Ectodermal cell (in vitro differentiated cells): ENCODE results near the gene ADAM8.

Experiments used
- H3K27ac ChIP-seq: 2 replicates; pipeline ENCODE4 v1.7.0; 2013; ENCODE audit warnings: mild to moderate bottlenecking, low read depth, low read length; ENCODE audit not compliant: insufficient read depth, poor library complexity, severe bottlenecking
- H3K27me3 ChIP-seq: 2 replicates; pipeline ENCODE4 v1.7.0; 2013; ENCODE audit warnings: mild to moderate bottlenecking, low read length; ENCODE audit not compliant: insufficient read depth, control insufficient read depth, poor library complexity, severe bottlenecking
- H3K36me3 ChIP-seq: one replicate; pipeline ENCODE4 v1.7.0; 2013; ENCODE audit warnings: low read length; ENCODE audit not compliant: control insufficient read depth, insufficient read depth
- H3K4me1 ChIP-seq: one replicate; pipeline ENCODE4 v1.7.0; 2013; ENCODE audit warnings: low read length; ENCODE audit not compliant: control insufficient read depth, insufficient read depth
- H3K4me3 ChIP-seq: 2 replicates; pipeline ENCODE4 v1.7.0; 2013; ENCODE audit warnings: low read depth, low read length, control low read depth; ENCODE audit not compliant: insufficient read depth
- H3K9me3 ChIP-seq: 2 replicates; pipeline ENCODE4 v1.7.0; 2013; ENCODE audit warnings: mild to moderate bottlenecking, low read length, moderate library complexity; ENCODE audit not compliant: control insufficient read depth
- WGBS, 2 experiments: methylation state at CpG; one replicate each; pipeline ENCODE4 v1.1.7; 2013; ENCODE audit warnings: missing lambda C conversion rate in 2 of 2; 5-methylcytosine and 5-hydroxymethylcytosine counted together

ADAM8 gene

GRCh38 chr10:133275684-133276092 is 980 bp downstream of the ADAM8 start:
- Histone ChIP-seq H3K27me3 (peaks cover 20% of the 10 kb centered on the region), H3K9me3 (no peaks in the 10 kb centered on the region), H3K27ac (no peak overlapping the region), H3K4me1 (peaks cover 23% of the 10 kb centered on the region), H3K4me3 (no peak overlapping the region), H3K36me3 (no peaks in the 10 kb centered on the region)
- WGBS, 2 experiments = 59 to 61% methylated on average over 12 of the region's 12 CpGs

- 70 to 72% methylated on average over 26 of the region's 26 CpGs for WGBS, 2 experiments
- Histone ChIP-seq H3K4me3 (no peak overlapping the region), H3K27me3 (peaks cover 20% of the 10 kb centered on the region), H3K27ac (no peak overlapping the region), H3K9me3 (no peaks in the 10 kb centered on the region), H3K4me1 (peaks cover 23% of the 10 kb centered on the region), H3K36me3 (no peaks in the 10 kb centered on the region)
Measured at GRCh38 chr10:133274751-133275683, 1.7 kb downstream of the ADAM8 start.

- no peak overlapping the region for H3K4me3 ChIP-seq
- 93 to 94% methylated on average over 28 of the region's 28 CpGs for WGBS, 2 experiments
Measured at GRCh38 chr10:133273534-133274143, 3.0 kb downstream of the ADAM8 start.

GRCh38 chr10:133272964-133273420 is 3.7 kb downstream of the ADAM8 start:
- WGBS, 2 experiments = 94 to 95% methylated on average over 25 of the region's 25 CpGs
- peaks cover 23% of the 10 kb centered on the region for H3K4me1 ChIP-seq
- H3K27ac ChIP-seq = no peak overlapping the region
- H3K36me3 ChIP-seq = no peaks in the 10 kb centered on the region
- H3K4me3 ChIP-seq = no peak overlapping the region
- H3K9me3 ChIP-seq = no peaks in the 10 kb centered on the region
- peaks cover 20% of the 10 kb centered on the region for H3K27me3 ChIP-seq

More at GRCh38 chr10:133273534-133274143, 3.0 kb downstream of the ADAM8 start:
- H3K9me3 ChIP-seq = no peaks in the 10 kb centered on the region
- peaks cover 23% of the 10 kb centered on the region for H3K4me1 ChIP-seq
- H3K27me3 ChIP-seq = peaks cover 20% of the 10 kb centered on the region
- no peak overlapping the region for H3K27ac ChIP-seq
- H3K36me3 ChIP-seq = no peaks in the 10 kb centered on the region

GRCh38 chr10:133272301-133272963 is 4.2 kb downstream of the ADAM8 start:
- Histone ChIP-seq H3K36me3 (no peaks in the 10 kb centered on the region), H3K27ac (no peak overlapping the region)
- WGBS, 2 experiments = 86% methylated on average over 28 of the region's 29 CpGs

GRCh38 chr10:133271521-133272300 is 5.0 kb downstream of the ADAM8 start:
- WGBS, 2 experiments = 82 to 83% methylated on average over 35 of the region's 35 CpGs
- Histone ChIP-seq H3K4me1 (peaks cover 19% of the 10 kb centered on the region), H3K9me3 (no peaks in the 10 kb centered on the region), H3K27ac (no peak overlapping the region), H3K4me3 (no peak overlapping the region), H3K27me3 (peaks cover 18% of the 10 kb centered on the region), H3K36me3 (no peaks in the 10 kb centered on the region)

More at GRCh38 chr10:133272301-133272963, 4.2 kb downstream of the ADAM8 start:
- peaks cover 23% of the 10 kb centered on the region for H3K4me1 ChIP-seq
- no peak overlapping the region for H3K4me3 ChIP-seq
- H3K27me3 ChIP-seq = peaks cover 20% of the 10 kb centered on the region
- H3K9me3 ChIP-seq = no peaks in the 10 kb centered on the region

GRCh38 chr10:133270773-133271297 is 5.8 kb downstream of the ADAM8 start:
- H3K36me3 ChIP-seq = no peaks in the 10 kb centered on the region
- H3K9me3 ChIP-seq = no peaks in the 10 kb centered on the region
- H3K4me1 ChIP-seq = peaks cover 11% of the 10 kb centered on the region
- peaks cover 9% of the 10 kb centered on the region for H3K27me3 ChIP-seq
- H3K27ac ChIP-seq = no peak overlapping the region
- 93 to 94% methylated on average over 19 of the region's 19 CpGs for WGBS, 2 experiments
- no peak overlapping the region for H3K4me3 ChIP-seq

GRCh38 chr10:133270204-133270603 is 6.5 kb downstream of the ADAM8 start:
- Histone ChIP-seq H3K4me3 (no peak overlapping the region), H3K4me1 (peaks cover 5% of the 10 kb centered on the region), H3K27me3 (peaks cover 2% of the 10 kb centered on the region), H3K36me3 (no peaks in the 10 kb centered on the region), H3K9me3 (no peaks in the 10 kb centered on the region), H3K27ac (no peak overlapping the region)
- WGBS, 2 experiments = 89 to 90% methylated on average over 20 of the region's 20 CpGs

GRCh38 chr10:133269367-133269766 is 7.3 kb downstream of the ADAM8 start:
- 88% methylated on average over 26 of the region's 26 CpGs for WGBS, 2 experiments
- Histone ChIP-seq H3K27ac (no peak overlapping the region), H3K4me3 (no peak overlapping the region), H3K4me1 (no peaks in the 10 kb centered on the region), H3K36me3 (no peaks in the 10 kb centered on the region), H3K9me3 (no peaks in the 10 kb centered on the region), H3K27me3 (no peaks in the 10 kb centered on the region)
